Memory B cell (primary cell): ENCODE measurements around the gene DAPK1.

ENCODE experiments used
- ATAC-seq: fragments of 150-1000 bp; cut with Tn5 transposase; 2 replicates; pipeline ENCODE4 v1.10.0; 2021; ENCODE audit warnings: low read depth, mild to moderate bottlenecking, moderate library complexity
- DNase-seq, 2 donors: peaks; one replicate each; pipeline ENCODE4 v3.0.0; 2022; ENCODE audit warnings: low spot score in 2 of 2
- H3K27ac Mint-ChIP-seq: one replicate; pipeline ENCODE4 v1.8.0; 2022; ENCODE audit warnings: mild to moderate bottlenecking, moderate library complexity, mixed read lengths
- H3K27me3 Mint-ChIP-seq: one replicate; pipeline ENCODE4 v1.8.0; 2022; ENCODE audit warnings: mixed read lengths
- H3K36me3 Mint-ChIP-seq: one replicate; pipeline ENCODE4 v1.8.0; 2022; ENCODE audit warnings: mild to moderate bottlenecking, mixed read lengths
- H3K4me1 Mint-ChIP-seq: one replicate; pipeline ENCODE4 v1.8.0; 2022; ENCODE audit warnings: mixed read lengths
- H3K4me3 Mint-ChIP-seq: one replicate; pipeline ENCODE4 v1.8.0; 2022; ENCODE audit warnings: mild to moderate bottlenecking, moderate library complexity, mixed read lengths
- H3K9me3 Mint-ChIP-seq: one replicate; pipeline ENCODE4 v1.8.0; 2022; ENCODE audit warnings: mixed read lengths

Gene DAPK1

DNA sequence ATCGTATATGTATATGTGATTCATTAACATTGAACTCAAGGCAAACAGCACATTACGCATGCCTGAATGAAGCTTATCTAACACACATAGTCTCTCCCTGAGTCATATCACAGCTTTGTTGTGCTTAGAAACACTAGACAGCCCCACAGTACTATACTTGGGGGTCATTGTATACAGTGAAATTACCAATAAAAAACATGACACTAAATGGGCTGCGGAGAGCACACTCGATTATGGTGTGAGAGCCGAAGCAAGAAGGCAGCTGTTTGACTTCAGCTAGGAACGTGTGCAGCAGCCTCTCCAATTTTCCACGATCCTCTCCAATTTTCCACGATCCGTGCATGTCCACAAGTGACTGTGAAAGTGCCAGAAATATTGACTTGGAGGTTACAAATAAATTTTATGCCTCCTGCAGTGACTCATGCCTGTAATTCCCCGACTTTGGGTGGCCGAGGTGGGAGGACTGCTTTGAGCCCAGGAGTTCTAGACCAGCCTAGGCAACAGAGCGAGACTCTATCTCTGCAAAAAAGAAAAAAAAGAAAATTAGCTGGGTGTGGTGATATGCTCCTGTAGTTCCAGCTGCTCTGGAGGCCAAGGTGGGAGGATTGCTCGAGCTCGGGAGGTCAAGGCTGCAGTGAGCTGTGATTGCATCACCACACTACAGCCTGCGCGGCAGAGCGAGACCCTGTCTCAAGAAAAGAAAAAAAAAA lies 102.4 kb downstream of the DAPK1 start:
- H3K27me3 Mint-ChIP-seq = peaks cover 2% of the 10 kb centered on the region
- H3K4me3 Mint-ChIP-seq = no peak overlapping the region
- H3K4me1 Mint-ChIP-seq = no peaks in the 10 kb centered on the region
- ATAC-seq = no peak
- no peak for DNase-seq
- H3K9me3 Mint-ChIP-seq = no peaks in the 10 kb centered on the region
- H3K27ac Mint-ChIP-seq = no peak overlapping the region
- no peaks in the 10 kb centered on the region for H3K36me3 Mint-ChIP-seq

DNA sequence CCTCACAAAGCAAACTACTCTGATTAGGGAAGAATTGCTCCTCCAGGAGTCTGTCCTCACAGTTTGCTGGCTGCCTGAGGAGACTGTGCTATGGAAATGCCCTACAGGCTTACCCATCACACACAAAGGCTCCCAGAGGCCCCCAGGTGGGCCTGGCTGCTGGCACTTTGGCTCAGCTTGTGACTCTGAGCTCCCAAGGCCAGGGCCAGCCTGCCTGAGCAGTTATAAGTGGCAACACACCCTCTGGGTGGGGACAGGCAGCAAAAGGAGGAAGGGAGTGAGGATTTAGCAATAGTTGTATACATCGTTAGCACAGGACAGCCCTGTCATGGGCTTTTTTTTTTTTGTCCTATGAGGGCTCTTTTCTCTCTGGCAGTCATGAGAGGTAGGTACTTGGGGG lies 103.5 kb downstream of the DAPK1 start:
- no peaks in the 10 kb centered on the region for H3K4me1 Mint-ChIP-seq
- no peak for ATAC-seq
- H3K27ac Mint-ChIP-seq = no peak overlapping the region
- no peak for DNase-seq
- no peaks in the 10 kb centered on the region for H3K9me3 Mint-ChIP-seq
- H3K27me3 Mint-ChIP-seq = peaks cover 2% of the 10 kb centered on the region
- H3K36me3 Mint-ChIP-seq = no peaks in the 10 kb centered on the region
- H3K4me3 Mint-ChIP-seq = no peak overlapping the region

DNA sequence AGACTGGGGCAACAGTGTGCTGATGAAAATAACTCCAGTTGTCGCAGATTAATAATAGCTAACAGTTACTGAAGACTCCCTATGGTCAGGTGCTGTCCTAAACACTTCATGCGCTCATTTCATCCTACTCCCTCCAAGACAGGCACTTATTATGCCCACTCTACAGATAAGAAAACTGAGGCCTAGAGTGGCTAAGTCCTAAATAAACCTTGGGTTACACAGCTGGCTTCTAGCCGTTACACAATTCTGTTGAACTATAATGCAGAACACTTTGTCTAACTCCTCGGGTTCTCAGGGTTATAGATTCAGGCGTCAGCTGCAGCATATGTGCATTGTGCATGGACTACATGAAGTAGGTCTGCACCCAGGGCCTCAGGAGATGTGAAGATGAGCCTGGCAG lies 103.9 kb downstream of the DAPK1 start:
- no peak for DNase-seq
- H3K9me3 Mint-ChIP-seq = no peaks in the 10 kb centered on the region
- H3K27me3 Mint-ChIP-seq = peaks cover 2% of the 10 kb centered on the region
- H3K36me3 Mint-ChIP-seq = no peaks in the 10 kb centered on the region
- H3K4me3 Mint-ChIP-seq = no peak overlapping the region
- no peak overlapping the region for H3K27ac Mint-ChIP-seq
- ATAC-seq = no peak
- no peaks in the 10 kb centered on the region for H3K4me1 Mint-ChIP-seq

DNA sequence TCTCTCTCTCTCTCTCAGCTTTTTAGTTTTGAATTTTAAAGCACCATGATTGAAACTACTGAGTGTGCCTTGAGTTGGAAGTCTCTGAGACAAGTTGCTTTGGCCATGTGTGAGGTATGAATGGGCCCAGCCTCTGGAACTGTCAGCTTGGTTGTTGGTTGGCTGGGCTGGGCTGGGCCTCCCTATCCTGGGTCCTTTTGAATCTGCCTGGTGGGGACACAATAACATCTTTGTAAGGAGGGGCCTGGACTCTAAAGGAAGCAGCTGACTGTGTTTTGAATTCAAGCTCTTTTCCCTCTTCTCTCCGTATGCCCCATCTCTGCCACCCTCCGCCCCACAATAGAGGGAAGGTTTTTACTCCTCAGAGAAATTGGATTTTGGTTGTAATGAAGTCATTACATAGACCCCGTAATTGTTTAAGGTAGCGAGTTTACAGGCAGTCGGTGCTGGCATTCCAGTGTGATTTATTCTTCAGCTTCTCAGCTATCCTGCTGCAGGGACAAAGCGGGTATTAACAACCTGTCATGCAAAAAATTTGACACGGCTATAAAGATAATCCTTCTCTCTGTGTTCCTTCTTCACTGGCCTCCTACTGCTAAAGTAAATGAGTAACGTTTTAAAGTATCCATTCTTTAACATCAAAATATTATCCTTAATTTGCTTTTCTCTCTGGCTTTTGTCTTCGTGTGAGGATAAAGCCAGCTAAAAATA lies 105.4 kb downstream of the DAPK1 start:
- DNase-seq = no peak
- Mint-ChIP-seq H3K9me3 (peaks cover 4% of the 10 kb centered on the region), H3K27me3 (peaks cover 2% of the 10 kb centered on the region), H3K27ac (no peak overlapping the region), H3K36me3 (peaks cover 2% of the 10 kb centered on the region), H3K4me1 (no peaks in the 10 kb centered on the region), H3K4me3 (no peak overlapping the region)
- no peak for ATAC-seq

DNA sequence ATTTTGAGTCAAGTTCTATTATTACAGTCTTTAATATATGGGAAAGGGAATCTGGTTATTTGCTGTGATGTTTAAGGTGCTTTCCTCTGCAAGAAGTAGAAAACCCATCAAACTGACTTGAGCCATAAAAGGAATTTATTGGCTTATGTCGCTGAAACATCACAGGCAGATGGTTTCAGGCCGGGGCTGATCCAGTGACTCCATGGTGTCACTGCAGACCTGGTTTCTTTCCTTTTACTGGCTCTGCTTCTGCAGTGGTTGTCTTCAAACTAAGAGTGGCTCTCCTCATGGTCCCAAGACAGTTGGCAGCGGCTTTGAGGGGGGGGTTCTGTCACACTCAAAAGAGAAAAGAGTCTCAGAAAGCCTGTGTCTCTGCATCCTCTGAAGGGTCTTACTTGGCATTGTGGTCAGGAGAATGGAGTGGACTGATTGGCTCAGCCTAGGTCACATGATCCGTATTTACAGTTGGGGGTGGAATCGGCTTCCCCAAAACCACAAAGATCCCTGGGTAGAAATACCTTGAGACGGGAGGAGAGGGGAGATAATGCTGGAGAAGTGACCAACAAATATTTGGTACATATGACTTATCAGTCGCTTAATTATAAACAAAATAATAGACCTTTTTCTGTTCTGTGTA lies 106.3 kb downstream of the DAPK1 start:
- Mint-ChIP-seq H3K9me3 (peaks cover 4% of the 10 kb centered on the region), H3K27ac (no peak overlapping the region), H3K4me3 (no peak overlapping the region), H3K4me1 (no peaks in the 10 kb centered on the region), H3K36me3 (peaks cover 2% of the 10 kb centered on the region), H3K27me3 (peaks cover 2% of the 10 kb centered on the region)
- DNase-seq (no peak), ATAC-seq (no peak)

DNA sequence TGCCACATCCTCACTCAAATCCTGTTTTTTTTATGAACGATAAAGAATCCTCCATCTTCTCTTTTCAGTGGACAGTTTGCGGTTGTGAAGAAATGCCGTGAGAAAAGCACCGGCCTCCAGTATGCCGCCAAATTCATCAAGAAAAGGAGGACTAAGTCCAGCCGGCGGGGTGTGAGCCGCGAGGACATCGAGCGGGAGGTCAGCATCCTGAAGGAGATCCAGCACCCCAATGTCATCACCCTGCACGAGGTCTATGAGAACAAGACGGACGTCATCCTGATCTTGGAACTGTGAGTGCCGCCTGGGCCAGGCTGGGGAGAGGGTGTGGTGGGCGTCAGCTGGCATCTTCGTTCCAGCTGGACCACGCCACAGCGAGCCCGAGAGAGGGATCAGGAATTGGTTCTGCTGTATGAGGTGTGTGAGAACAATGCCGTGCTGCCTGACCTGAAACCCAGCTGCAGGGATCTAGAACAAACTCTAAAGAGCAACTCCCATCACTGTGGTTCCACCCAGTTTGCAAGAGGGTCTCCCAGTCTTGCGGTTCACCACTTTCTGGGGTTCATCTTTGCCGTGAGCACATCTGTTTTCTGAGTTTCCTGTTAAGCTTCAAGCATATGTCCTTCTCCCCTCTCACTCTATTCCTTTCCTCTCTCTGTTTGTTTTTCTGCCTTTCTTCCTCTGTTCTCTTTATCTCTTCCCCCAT lies 107.4 kb downstream of the DAPK1 start:
- DNase-seq = no peak
- Mint-ChIP-seq H3K36me3 (peaks cover 2% of the 10 kb centered on the region), H3K9me3 (peaks cover 4% of the 10 kb centered on the region), H3K4me3 (no peak overlapping the region), H3K27ac (no peak overlapping the region), H3K4me1 (no peaks in the 10 kb centered on the region), H3K27me3 (peaks cover 2% of the 10 kb centered on the region)
- ATAC-seq = no peak

DNA sequence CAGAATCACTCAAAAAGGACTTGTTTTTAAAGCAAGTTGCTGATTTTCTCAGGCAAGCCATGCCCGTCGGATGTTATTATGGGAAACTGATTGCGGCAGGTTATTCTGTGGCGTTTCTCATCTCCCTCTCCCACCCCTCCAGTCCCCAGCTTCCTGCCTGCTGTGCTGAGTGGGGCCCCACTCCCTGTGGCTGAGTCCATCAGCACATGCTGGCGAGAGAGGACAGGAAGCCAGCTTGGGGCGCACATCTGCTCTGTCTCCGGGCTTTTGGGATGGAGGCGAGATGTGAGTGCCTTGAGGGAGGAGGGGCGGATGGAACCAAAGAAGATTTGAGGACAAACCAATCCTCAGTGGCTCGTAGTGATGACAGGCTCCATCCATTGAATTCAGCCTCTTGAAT lies 108.0 kb downstream of the DAPK1 start:
- Mint-ChIP-seq H3K4me1 (no peaks in the 10 kb centered on the region), H3K9me3 (peaks cover 4% of the 10 kb centered on the region), H3K4me3 (no peak overlapping the region), H3K27me3 (peaks cover 2% of the 10 kb centered on the region), H3K36me3 (peaks cover 2% of the 10 kb centered on the region), H3K27ac (no peak overlapping the region)
- ATAC-seq (no peak), DNase-seq (no peak)

DNA sequence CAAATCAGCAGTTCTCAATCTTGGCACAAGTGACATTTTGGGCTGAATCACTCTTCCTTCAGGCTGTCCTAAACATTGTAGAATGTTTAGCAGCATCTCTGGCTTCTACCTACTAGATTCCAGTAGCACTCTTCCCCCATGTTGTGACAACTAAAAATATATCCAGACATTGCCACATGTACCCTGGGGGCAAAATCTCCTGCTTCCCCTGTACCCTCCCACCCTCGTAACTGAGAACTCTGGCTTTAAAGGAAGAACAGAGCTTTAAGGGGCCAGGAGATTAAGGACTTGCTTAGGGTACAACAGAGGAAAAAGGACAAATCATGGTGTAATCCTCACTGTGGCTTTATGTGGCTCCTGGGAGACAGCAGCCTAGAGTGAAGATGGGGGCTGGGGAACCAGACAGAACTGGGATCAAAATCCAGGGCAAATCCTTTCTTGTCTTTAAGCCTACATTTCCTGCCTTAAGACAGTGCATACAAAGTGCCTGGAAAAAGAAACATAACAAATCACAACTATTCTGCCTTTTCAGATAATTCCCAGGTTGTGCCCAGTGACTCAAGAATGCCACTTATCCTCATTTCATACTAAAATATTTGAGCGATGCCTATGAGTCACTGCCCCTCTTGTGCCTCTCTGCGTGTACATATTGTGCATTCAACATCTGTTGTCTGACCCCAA lies 109.3 kb downstream of the DAPK1 start:
- H3K4me1 Mint-ChIP-seq = no peaks in the 10 kb centered on the region
- peaks cover 2% of the 10 kb centered on the region for H3K27me3 Mint-ChIP-seq
- H3K27ac Mint-ChIP-seq = no peak overlapping the region
- peaks cover 2% of the 10 kb centered on the region for H3K36me3 Mint-ChIP-seq
- H3K9me3 Mint-ChIP-seq = peaks cover 4% of the 10 kb centered on the region
- DNase-seq (no peak), ATAC-seq (no peak)
- no peak overlapping the region for H3K4me3 Mint-ChIP-seq

DNA sequence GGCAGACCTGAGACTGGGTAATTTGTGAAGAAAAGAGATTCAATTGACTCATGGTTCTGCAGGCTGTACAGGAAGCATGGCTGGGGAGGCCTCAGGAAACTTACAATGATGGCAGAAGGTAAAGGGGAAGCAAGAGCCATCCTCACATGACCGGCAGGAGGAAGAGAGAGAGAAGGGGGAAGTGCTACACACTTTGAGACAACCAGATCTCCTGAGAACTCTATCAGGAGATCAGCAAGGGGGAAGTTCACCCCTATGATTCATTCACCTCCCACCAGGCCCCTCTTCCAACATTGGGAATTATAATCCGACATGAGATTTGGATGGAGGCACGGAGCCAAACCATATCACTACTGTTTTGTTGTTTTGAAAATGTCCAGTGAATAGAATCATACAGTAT lies 110.2 kb downstream of the DAPK1 start:
- DNase-seq (no peak), ATAC-seq (no peak)
- Mint-ChIP-seq H3K4me1 (no peaks in the 10 kb centered on the region), H3K27ac (no peak overlapping the region), H3K27me3 (peaks cover 2% of the 10 kb centered on the region), H3K9me3 (peaks cover 4% of the 10 kb centered on the region), H3K4me3 (no peak overlapping the region), H3K36me3 (peaks cover 2% of the 10 kb centered on the region)

DNA sequence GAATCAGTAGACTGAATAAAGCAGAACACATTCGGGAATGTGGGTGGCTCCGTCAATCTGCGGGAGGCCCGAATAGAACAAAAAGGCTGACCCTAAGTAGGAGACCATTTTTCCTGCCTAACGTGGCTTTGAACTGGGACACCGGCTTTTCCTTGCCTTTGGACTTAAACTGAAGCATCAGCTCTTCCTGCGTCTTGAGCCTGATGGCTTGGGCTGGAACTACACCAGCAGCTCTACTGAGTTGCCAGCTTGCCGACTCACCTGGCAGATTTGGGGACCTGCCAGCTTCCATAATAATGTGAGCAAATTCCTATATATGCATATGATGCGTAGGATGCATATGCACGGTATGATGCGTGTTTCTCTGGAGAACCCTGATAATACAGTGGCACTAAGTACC lies 111.3 kb downstream of the DAPK1 start:
- Mint-ChIP-seq H3K27me3 (peaks cover 2% of the 10 kb centered on the region), H3K4me3 (no peak overlapping the region), H3K9me3 (peaks cover 4% of the 10 kb centered on the region), H3K4me1 (no peaks in the 10 kb centered on the region), H3K27ac (no peak overlapping the region), H3K36me3 (peaks cover 2% of the 10 kb centered on the region)
- ATAC-seq (no peak), DNase-seq (no peak)

DNA sequence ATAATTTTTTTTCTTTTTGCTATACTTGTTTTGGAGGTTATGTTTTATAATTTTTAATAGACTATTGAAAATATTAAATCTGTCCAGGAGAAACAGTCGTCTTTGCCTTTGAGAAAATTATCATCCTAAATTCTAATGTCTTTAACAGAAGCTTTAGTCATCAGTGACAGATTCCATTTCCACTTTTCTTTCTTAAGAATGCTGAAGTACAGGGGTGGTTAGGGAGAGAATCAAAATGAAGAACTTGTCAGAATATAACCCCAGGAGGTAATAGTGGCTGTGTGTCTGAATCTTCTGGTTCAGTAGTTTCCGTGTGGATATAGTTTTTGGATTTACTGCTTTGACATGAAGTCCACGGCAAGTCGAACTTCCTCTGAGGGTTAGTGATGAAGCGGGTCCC lies 111.8 kb downstream of the DAPK1 start:
- no peak overlapping the region for H3K27ac Mint-ChIP-seq
- H3K4me1 Mint-ChIP-seq = no peaks in the 10 kb centered on the region
- no peak for DNase-seq
- peaks cover 2% of the 10 kb centered on the region for H3K36me3 Mint-ChIP-seq
- no peak for ATAC-seq
- H3K9me3 Mint-ChIP-seq = peaks cover 4% of the 10 kb centered on the region
- H3K4me3 Mint-ChIP-seq = no peak overlapping the region
- H3K27me3 Mint-ChIP-seq = peaks cover 2% of the 10 kb centered on the region

DNA sequence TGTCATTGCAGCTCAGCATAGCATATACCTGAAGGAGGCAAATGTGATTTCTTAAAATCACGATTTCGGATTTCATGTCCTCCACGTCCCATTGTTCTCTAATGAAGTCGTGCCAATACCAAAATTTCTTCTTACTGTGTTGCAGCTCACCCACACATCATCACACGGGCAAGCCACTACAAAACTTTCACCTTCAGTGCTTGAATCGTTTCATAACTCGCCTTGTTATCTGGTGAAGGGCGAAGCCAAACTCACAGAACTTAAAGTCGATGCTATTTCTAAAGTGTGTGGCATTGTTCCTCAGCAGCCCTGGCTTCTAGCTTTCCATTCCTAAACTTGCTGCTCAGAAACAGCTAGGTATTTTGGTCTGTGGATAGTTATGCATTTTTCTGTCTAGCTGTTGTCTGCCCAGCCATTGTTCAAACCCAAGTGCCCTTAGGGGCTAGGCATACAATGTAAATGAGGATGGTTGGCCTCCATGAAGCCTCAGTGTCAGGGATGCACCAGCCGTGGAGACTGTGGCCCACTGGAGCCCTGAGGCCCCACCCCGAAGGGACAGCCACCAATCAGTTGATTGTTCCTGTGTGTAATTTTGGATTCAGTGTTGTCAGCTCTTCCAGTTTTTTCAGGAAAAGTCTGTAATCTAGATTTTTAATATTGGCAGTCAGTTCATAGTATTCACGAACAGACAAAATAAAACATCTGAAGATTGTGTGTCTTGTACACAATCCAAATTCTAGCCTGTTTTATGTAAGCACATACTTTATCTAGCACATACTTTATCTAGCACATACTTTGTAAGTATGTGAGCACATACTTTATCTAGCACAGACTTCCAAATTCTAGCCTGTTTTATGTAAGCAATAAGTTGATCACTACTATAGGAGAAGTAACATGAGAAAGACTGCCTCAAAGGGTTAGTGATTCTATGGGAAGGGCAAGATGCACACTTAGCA lies 112.8 kb downstream of the DAPK1 start:
- ATAC-seq = no peak
- Mint-ChIP-seq H3K4me1 (no peaks in the 10 kb centered on the region), H3K27me3 (peaks cover 2% of the 10 kb centered on the region), H3K27ac (no peak overlapping the region), H3K9me3 (peaks cover 4% of the 10 kb centered on the region), H3K36me3 (peaks cover 2% of the 10 kb centered on the region), H3K4me3 (no peak overlapping the region)
- DNase-seq = no peak

DNA sequence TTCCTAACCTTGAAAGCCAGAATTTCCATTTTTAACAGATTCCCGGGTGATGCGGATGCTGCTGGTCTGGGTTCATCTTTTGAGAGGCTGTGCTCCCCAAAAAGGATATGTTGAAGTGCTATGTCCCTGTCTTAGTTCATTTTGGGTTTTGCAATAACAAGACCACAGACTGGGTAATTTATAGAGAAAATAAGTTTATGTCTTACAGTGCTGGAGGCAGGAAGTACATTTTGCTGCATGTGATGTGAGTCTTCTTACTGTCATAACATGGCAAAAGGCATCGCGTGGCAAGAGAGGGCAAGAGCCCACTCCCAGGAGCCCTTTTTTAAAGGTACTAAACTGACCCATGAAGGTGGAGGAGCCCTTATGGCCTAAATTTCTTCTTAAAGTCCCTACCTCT lies 114.1 kb downstream of the DAPK1 start:
- Mint-ChIP-seq H3K27me3 (peaks cover under 1% of the 10 kb centered on the region), H3K9me3 (peaks cover 3% of the 10 kb centered on the region), H3K4me3 (no peak overlapping the region), H3K36me3 (peaks cover 2% of the 10 kb centered on the region), H3K4me1 (no peaks in the 10 kb centered on the region), H3K27ac (no peak overlapping the region)
- ATAC-seq = no peak
- DNase-seq = no peak
